GM12878 (cell line): ENCODE results near the gene COTL1. TPM values are rescaled to one million over a fixed set of nuclear protein-coding genes. Genes with fewer than 3 reads are reported as not detected.
A peak's percentile ranks its signal among the peaks of the same experiment; 100 is the strongest.

Source experiments
- CBX3 ChIP-seq: fragments of 200-600 bp; sonication (generic); IDR thresholded peaks from 2 replicates; pipeline ENCODE4 v1.6.1; 2016; ENCODE audit warnings: low read depth, borderline replicate concordance
- CHD2 ChIP-seq: IDR thresholded peaks from 2 replicates; pipeline ENCODE4 v1.6.1; 2011; ENCODE audit warnings: low read depth, low read length, improper control_type of control experiment, borderline replicate concordance
- NBN ChIP-seq: fragments of 450-650 bp; IDR thresholded peaks from 2 replicates; pipeline ENCODE4 v1.6.1; 2016
- PAX8 ChIP-seq: fragments of 450-650 bp; IDR thresholded peaks from 2 replicates; pipeline ENCODE4 v1.6.1; 2017; ENCODE audit warnings: mild to moderate bottlenecking, moderate library complexity
- POLR2A ChIP-seq: IDR thresholded peaks from 2 replicates; pipeline ENCODE4 v1.6.1; 2011; ENCODE audit warnings: low read depth, mild to moderate bottlenecking, low read length
- POLR2AphosphoS5 ChIP-seq: IDR thresholded peaks from 2 replicates; pipeline ENCODE4 v1.6.1; 2011; ENCODE audit warnings: mild to moderate bottlenecking, low read length, inconsistent platforms
- RFX5 ChIP-seq: IDR thresholded peaks from 2 replicates; pipeline ENCODE4 v1.6.1; 2011; ENCODE audit warnings: low read depth, low read length, improper control_type of control experiment
- SUZ12 ChIP-seq: fragments of 200-600 bp; sonication (generic); IDR thresholded peaks from one replicate; pipeline ENCODE4 v1.6.1; 2018; ENCODE audit warnings: antibody characterized with exemption, mild to moderate bottlenecking; ENCODE audit not compliant: unreplicated experiment
- polyA plus RNA-seq, 11 experiments: library from polyadenylated mRNA; depleted of rRNA in 4 of 11; unstranded in 6 of 11; stranded (reverse) in 5 of 11; fragments of >200 nt; fragmentation: Nextera tagmentation in 4 of 11; fragmentation: Illumina TruSeq in 1 of 11; extraction: Ambion mirVana in 4 of 11; extraction: Trizol in 1 of 11; gene quantifications; 1 replicate in 1 of 11; 2 replicates in 10 of 11; pipeline versions ENCODE4 v1.2.1 to v1.2.3, GENCODE V29; 2011 to 2016; ENCODE audit warnings: inconsistent platforms in 2 of 11, missing spikeins in 2 of 11, low read depth in 1 of 11
- total RNA-seq, 4 experiments: library from RNA; depleted of rRNA in 3 of 4; stranded (reverse); fragments of >200 nt in 3 of 4; fragmentation: Illumina TruSeq in 1 of 4; extraction: Trizol in 1 of 4; gene quantifications; 2 replicates each; pipeline versions ENCODE4 v1.2.1 to v1.2.3, GENCODE V29; 2013 to 2021
- TF ChIP-seq, protein P1 (sequence below): fragments of 450-650 bp; IDR thresholded peaks from 2 replicates; pipeline ENCODE4 v1.6.1; 2016; ENCODE audit warnings: mild to moderate bottlenecking
- TF ChIP-seq, protein P2 (sequence below): fragments of 450-650 bp; IDR thresholded peaks from 2 replicates; pipeline ENCODE4 v1.6.1; 2017; ENCODE audit warnings: antibody characterized with exemption, mild to moderate bottlenecking, moderate library complexity
- TF ChIP-seq, protein P3 (sequence below): fragments of 450-650 bp; IDR thresholded peaks from 2 replicates; pipeline ENCODE4 v1.6.1; 2017; ENCODE audit warnings: mild to moderate bottlenecking, moderate library complexity
- TF ChIP-seq, protein P4 (sequence below): IDR thresholded peaks from 2 replicates; pipeline ENCODE4 v1.6.1; 2012; ENCODE audit warnings: mild to moderate bottlenecking, low read depth, low read length
- TF ChIP-seq, protein P5 (sequence below): fragments of 450-650 bp; IDR thresholded peaks from 2 replicates; pipeline ENCODE4 v1.6.1; 2017; ENCODE audit warnings: low read depth, mild to moderate bottlenecking, moderate library complexity
- TF ChIP-seq, protein P6 (sequence below): IDR thresholded peaks from 2 replicates; pipeline ENCODE4 v1.6.1; 2012; ENCODE audit warnings: low read depth, low read length, improper control_type of control experiment

COTL1 gene
- total and polyA plus RNA-seq, 10 of the 15 experiments (the other 5 are each of a cell fraction or from before 2014, with no cell fraction given): 140 to 894 (median 330) TPM

DNA sequence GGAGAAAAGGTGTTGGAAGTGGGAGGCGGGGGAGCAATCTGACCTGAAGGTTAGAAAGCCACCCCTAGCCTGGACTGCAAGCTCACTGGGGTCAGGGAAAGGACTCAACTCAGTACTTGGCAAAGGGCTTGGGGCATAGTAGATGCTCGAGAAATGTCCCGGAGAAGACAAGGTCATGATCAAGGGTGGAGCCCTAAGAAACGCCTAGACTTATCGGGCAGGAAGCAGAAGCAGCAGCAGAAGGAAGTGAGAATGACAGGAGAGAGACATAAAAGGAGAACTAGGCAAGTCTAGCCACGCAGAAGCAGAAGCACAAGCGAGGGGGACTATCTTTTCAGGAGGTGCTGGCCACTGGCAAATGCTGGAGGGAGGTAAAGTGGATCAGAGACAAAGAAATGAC, 10.2 kb downstream of the COTL1 start (continued):
- TF ChIP-seq, protein P1, sequence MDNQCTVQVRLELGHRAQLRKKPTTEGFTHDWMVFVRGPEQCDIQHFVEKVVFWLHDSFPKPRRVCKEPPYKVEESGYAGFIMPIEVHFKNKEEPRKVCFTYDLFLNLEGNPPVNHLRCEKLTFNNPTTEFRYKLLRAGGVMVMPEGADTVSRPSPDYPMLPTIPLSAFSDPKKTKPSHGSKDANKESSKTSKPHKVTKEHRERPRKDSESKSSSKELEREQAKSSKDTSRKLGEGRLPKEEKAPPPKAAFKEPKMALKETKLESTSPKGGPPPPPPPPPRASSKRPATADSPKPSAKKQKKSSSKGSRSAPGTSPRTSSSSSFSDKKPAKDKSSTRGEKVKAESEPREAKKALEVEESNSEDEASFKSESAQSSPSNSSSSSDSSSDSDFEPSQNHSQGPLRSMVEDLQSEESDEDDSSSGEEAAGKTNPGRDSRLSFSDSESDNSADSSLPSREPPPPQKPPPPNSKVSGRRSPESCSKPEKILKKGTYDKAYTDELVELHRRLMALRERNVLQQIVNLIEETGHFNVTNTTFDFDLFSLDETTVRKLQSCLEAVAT: no peak
- TF ChIP-seq SUZ12: no peak
- TF ChIP-seq, protein P2, sequence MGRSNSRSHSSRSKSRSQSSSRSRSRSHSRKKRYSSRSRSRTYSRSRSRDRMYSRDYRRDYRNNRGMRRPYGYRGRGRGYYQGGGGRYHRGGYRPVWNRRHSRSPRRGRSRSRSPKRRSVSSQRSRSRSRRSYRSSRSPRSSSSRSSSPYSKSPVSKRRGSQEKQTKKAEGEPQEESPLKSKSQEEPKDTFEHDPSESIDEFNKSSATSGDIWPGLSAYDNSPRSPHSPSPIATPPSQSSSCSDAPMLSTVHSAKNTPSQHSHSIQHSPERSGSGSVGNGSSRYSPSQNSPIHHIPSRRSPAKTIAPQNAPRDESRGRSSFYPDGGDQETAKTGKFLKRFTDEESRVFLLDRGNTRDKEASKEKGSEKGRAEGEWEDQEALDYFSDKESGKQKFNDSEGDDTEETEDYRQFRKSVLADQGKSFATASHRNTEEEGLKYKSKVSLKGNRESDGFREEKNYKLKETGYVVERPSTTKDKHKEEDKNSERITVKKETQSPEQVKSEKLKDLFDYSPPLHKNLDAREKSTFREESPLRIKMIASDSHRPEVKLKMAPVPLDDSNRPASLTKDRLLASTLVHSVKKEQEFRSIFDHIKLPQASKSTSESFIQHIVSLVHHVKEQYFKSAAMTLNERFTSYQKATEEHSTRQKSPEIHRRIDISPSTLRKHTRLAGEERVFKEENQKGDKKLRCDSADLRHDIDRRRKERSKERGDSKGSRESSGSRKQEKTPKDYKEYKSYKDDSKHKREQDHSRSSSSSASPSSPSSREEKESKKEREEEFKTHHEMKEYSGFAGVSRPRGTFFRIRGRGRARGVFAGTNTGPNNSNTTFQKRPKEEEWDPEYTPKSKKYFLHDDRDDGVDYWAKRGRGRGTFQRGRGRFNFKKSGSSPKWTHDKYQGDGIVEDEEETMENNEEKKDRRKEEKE: no peak
- TF ChIP-seq POLR2AphosphoS5: peak; percentile 81
- peak; percentile 62; the same call in 1 of the 2 replicates for TF ChIP-seq POLR2A
- TF ChIP-seq, protein P3, sequence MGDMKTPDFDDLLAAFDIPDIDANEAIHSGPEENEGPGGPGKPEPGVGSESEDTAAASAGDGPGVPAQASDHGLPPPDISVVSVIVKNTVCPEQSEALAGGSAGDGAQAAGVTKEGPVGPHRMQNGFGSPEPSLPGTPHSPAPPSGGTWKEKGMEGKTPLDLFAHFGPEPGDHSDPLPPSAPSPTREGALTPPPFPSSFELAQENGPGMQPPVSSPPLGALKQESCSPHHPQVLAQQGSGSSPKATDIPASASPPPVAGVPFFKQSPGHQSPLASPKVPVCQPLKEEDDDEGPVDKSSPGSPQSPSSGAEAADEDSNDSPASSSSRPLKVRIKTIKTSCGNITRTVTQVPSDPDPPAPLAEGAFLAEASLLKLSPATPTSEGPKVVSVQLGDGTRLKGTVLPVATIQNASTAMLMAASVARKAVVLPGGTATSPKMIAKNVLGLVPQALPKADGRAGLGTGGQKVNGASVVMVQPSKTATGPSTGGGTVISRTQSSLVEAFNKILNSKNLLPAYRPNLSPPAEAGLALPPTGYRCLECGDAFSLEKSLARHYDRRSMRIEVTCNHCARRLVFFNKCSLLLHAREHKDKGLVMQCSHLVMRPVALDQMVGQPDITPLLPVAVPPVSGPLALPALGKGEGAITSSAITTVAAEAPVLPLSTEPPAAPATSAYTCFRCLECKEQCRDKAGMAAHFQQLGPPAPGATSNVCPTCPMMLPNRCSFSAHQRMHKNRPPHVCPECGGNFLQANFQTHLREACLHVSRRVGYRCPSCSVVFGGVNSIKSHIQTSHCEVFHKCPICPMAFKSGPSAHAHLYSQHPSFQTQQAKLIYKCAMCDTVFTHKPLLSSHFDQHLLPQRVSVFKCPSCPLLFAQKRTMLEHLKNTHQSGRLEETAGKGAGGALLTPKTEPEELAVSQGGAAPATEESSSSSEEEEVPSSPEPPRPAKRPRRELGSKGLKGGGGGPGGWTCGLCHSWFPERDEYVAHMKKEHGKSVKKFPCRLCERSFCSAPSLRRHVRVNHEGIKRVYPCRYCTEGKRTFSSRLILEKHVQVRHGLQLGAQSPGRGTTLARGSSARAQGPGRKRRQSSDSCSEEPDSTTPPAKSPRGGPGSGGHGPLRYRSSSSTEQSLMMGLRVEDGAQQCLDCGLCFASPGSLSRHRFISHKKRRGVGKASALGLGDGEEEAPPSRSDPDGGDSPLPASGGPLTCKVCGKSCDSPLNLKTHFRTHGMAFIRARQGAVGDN: no peak; the same call in 1 of the 2 replicates
- TF ChIP-seq, protein P4, sequence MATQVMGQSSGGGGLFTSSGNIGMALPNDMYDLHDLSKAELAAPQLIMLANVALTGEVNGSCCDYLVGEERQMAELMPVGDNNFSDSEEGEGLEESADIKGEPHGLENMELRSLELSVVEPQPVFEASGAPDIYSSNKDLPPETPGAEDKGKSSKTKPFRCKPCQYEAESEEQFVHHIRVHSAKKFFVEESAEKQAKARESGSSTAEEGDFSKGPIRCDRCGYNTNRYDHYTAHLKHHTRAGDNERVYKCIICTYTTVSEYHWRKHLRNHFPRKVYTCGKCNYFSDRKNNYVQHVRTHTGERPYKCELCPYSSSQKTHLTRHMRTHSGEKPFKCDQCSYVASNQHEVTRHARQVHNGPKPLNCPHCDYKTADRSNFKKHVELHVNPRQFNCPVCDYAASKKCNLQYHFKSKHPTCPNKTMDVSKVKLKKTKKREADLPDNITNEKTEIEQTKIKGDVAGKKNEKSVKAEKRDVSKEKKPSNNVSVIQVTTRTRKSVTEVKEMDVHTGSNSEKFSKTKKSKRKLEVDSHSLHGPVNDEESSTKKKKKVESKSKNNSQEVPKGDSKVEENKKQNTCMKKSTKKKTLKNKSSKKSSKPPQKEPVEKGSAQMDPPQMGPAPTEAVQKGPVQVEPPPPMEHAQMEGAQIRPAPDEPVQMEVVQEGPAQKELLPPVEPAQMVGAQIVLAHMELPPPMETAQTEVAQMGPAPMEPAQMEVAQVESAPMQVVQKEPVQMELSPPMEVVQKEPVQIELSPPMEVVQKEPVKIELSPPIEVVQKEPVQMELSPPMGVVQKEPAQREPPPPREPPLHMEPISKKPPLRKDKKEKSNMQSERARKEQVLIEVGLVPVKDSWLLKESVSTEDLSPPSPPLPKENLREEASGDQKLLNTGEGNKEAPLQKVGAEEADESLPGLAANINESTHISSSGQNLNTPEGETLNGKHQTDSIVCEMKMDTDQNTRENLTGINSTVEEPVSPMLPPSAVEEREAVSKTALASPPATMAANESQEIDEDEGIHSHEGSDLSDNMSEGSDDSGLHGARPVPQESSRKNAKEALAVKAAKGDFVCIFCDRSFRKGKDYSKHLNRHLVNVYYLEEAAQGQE: no peak
- 0 out of 2 replicates have a peak, but pooled peaks have one; percentile 18 for TF ChIP-seq CHD2
- peak; percentile 70 for TF ChIP-seq NBN
- no peak for TF ChIP-seq PAX8
- TF ChIP-seq, protein P5, sequence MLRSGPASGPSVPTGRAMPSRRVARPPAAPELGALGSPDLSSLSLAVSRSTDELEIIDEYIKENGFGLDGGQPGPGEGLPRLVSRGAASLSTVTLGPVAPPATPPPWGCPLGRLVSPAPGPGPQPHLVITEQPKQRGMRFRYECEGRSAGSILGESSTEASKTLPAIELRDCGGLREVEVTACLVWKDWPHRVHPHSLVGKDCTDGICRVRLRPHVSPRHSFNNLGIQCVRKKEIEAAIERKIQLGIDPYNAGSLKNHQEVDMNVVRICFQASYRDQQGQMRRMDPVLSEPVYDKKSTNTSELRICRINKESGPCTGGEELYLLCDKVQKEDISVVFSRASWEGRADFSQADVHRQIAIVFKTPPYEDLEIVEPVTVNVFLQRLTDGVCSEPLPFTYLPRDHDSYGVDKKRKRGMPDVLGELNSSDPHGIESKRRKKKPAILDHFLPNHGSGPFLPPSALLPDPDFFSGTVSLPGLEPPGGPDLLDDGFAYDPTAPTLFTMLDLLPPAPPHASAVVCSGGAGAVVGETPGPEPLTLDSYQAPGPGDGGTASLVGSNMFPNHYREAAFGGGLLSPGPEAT: peak; percentile 45; the same call in 1 of the 2 replicates
- TF ChIP-seq CBX3: no peak
- TF ChIP-seq, protein P6, sequence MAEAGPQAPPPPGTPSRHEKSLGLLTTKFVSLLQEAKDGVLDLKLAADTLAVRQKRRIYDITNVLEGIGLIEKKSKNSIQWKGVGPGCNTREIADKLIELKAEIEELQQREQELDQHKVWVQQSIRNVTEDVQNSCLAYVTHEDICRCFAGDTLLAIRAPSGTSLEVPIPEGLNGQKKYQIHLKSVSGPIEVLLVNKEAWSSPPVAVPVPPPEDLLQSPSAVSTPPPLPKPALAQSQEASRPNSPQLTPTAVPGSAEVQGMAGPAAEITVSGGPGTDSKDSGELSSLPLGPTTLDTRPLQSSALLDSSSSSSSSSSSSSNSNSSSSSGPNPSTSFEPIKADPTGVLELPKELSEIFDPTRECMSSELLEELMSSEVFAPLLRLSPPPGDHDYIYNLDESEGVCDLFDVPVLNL: no peak
- TF ChIP-seq RFX5: no peak
